OCI-LY7 (cell line): ENCODE results near the gene FYB2. TPM values are rescaled to one million over a fixed set of nuclear protein-coding genes. Genes with fewer than 3 reads are reported as not detected.

Experiments
- BruUV-seq: library from RNA; stranded (reverse); fragments of 400-500 nt; replicated peaks from 2 replicates; lab custom pipeline; 2021; lab: Mats Ljungman, UMichigan
- CTCF ChIA-PET: fragments of 300-600 bp; sonication (Branson Sonifier 250); formaldehyde crosslinking; loops from one replicate; lab custom pipeline; 2022; ENCODE audit warnings: antibody characterized with exemption; ENCODE audit not compliant: unreplicated experiment; lab: Charles Lee
- POLR2A ChIA-PET: fragments of 300-600 bp; sonication (Branson Sonifier 250); formaldehyde crosslinking; loops from one replicate; lab custom pipeline; 2022; ENCODE audit warnings: antibody characterized with exemption; lab: Charles Lee
- DNase-seq: peaks from one replicate; pipeline ENCODE4 v3.0.0-alpha.2; 2015; ENCODE audit warnings: low spot score
- H2AFZ ChIP-seq: fragments of 200-600 bp; sonication (generic), shearing (Covaris generic); 2 replicates; pipeline ENCODE4 v1.6.1; 2014; ENCODE audit warnings: mild to moderate bottlenecking, antibody characterized with exemption, low read length, moderate library complexity
- H3K27ac ChIP-seq: fragments of 200-600 bp; sonication (generic); 2 replicates; pipeline ENCODE4 v1.5.1; 2014; ENCODE audit warnings: mixed run types, low read depth, mild to moderate bottlenecking, moderate library complexity, low read length, inconsistent platforms; ENCODE audit not compliant: poor library complexity, severe bottlenecking
- H3K36me3 ChIP-seq: fragments of 200-600 bp; sonication (generic); 2 replicates; pipeline ENCODE4 v1.6.1; 2014; ENCODE audit warnings: mild to moderate bottlenecking, antibody characterized with exemption, low read length, moderate library complexity, mixed read lengths; ENCODE audit not compliant: insufficient read depth
- H3K4me1 ChIP-seq: fragments of 200-600 bp; sonication (generic); 2 replicates; pipeline ENCODE4 v1.5.1; 2014; ENCODE audit warnings: mild to moderate bottlenecking, low read length; ENCODE audit not compliant: insufficient read depth, poor library complexity, severe bottlenecking
- H3K4me2 ChIP-seq: fragments of 200-600 bp; sonication (generic); 2 replicates; pipeline ENCODE4 v1.6.1; 2014; ENCODE audit warnings: mild to moderate bottlenecking, low read length
- H3K4me3 ChIP-seq: fragments of 200-600 bp; sonication (generic); 2 replicates; pipeline ENCODE4 v1.5.1; 2014; ENCODE audit warnings: mild to moderate bottlenecking, low read depth, low read length; ENCODE audit not compliant: poor library complexity, severe bottlenecking
- H3K79me2 ChIP-seq: fragments of 200-600 bp; sonication (generic); 2 replicates; pipeline ENCODE4 v1.6.1; 2016; ENCODE audit warnings: low read depth, mild to moderate bottlenecking, low read length, moderate library complexity, mixed read lengths; ENCODE audit not compliant: insufficient read depth
- H3K9me2 ChIP-seq: fragments of 200-600 bp; sonication (generic); 2 replicates; pipeline ENCODE4 v1.6.1; 2016; ENCODE audit warnings: mild to moderate bottlenecking, low read length, mixed read lengths; ENCODE audit not compliant: insufficient read depth
- H3K9me3 ChIP-seq: fragments of 200-600 bp; sonication (generic); 2 replicates; pipeline ENCODE4 v1.6.1; 2014; ENCODE audit warnings: mild to moderate bottlenecking, mixed run types, low read length, mixed read lengths
- H4K20me1 ChIP-seq: fragments of 200-600 bp; sonication (generic); 2 replicates; pipeline ENCODE4 v1.6.1; 2014; ENCODE audit warnings: mild to moderate bottlenecking, antibody characterized with exemption, low read length, moderate library complexity, mixed read lengths; ENCODE audit not compliant: insufficient read depth
- EZH2phosphoT487 ChIP-seq: fragments of 200-600 bp; sonication (generic); IDR thresholded peaks from 2 replicates; pipeline ENCODE4 v1.6.1; 2018; ENCODE audit warnings: low read depth, borderline replicate concordance, mild to moderate bottlenecking, mixed run types, antibody characterized with exemption, low read length, moderate library complexity, mixed read lengths
- intact Hi-C: fragments of 100-400 bp; cut with micrococcal nuclease; formaldehyde crosslinking; loops from one replicate; pipeline ENCODE4 v1.10.0; 2022; ENCODE audit not compliant: unreplicated experiment
- total RNA-seq, 2 experiments: library from RNA; depleted of rRNA in 1 of 2; stranded (reverse); fragments of >200 nt in 1 of 2; shearing (Covaris generic) in 1 of 2; gene quantifications; 2 replicates each; pipeline ENCODE4 v1.2.3, GENCODE V29; 2014 to 2022
- TF ChIP-seq, protein P1 (sequence below): fragments of 200-600 bp; sonication (generic); conservative IDR thresholded peaks from 2 replicates; pipeline ENCODE4 v1.5.1; 2014; ENCODE audit warnings: mild to moderate bottlenecking, antibody characterized with exemption, low read length, moderate library complexity, mixed read lengths

Gene FYB2
- total RNA-seq, 2 experiments from 2014 or later: not detected

DNA sequence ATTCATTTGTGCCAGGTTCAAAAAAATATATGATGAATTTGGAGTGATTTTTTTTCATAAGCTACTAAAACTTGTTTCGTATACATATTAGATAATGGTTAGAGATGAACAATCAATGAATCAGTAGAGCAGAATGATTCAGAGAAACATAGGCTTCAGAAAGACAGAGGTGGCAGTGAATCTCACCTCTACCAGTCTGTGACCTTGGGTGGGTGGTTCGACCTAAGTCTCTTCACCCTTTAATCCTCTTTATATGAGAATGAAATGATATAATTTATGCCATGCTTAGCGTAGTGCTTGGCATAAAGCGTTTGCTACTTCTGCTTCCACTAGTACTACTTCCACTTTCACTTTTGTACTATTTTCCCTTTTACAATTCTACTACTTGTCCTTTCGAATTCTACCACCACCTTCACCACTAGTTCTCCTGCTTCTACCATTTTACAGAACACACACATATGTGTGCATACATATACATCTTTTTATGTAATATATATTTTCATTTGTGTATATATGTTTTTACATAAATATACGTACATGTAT is 45.1 kb downstream of the FYB2 start:
- H3K79me2 ChIP-seq: no peaks in the 10 kb centered on the region
- no peaks in the 10 kb centered on the region for H3K36me3 ChIP-seq
- H3K4me1 ChIP-seq: no peaks in the 10 kb centered on the region
- H3K4me2 ChIP-seq: peak overlapping the region; percentile 20; the same call in 1 of the 2 replicates
- H2AFZ ChIP-seq: no peak overlapping the region
- no peak for DNase-seq
- no peak overlapping the region for H3K27ac ChIP-seq
- H3K9me3 ChIP-seq: no peaks in the 10 kb centered on the region
- CTCF ChIA-PET: no interaction called here
- TF ChIP-seq, protein P1, sequence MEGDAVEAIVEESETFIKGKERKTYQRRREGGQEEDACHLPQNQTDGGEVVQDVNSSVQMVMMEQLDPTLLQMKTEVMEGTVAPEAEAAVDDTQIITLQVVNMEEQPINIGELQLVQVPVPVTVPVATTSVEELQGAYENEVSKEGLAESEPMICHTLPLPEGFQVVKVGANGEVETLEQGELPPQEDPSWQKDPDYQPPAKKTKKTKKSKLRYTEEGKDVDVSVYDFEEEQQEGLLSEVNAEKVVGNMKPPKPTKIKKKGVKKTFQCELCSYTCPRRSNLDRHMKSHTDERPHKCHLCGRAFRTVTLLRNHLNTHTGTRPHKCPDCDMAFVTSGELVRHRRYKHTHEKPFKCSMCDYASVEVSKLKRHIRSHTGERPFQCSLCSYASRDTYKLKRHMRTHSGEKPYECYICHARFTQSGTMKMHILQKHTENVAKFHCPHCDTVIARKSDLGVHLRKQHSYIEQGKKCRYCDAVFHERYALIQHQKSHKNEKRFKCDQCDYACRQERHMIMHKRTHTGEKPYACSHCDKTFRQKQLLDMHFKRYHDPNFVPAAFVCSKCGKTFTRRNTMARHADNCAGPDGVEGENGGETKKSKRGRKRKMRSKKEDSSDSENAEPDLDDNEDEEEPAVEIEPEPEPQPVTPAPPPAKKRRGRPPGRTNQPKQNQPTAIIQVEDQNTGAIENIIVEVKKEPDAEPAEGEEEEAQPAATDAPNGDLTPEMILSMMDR: no peak
- no peak for TF ChIP-seq EZH2phosphoT487
- no peaks in the 10 kb centered on the region for H4K20me1 ChIP-seq
- BruUV-seq: no TSS peak
- POLR2A ChIA-PET: interaction anchor here (0.5 kb wide), 1 partner anchor 1006 kb away, joined by 4 read pairs; no protein-coding TSS in a partner anchor
- intact Hi-C loops: no loop called here
- no peaks in the 10 kb centered on the region for H3K9me2 ChIP-seq
- no peak overlapping the region for H3K4me3 ChIP-seq

DNA sequence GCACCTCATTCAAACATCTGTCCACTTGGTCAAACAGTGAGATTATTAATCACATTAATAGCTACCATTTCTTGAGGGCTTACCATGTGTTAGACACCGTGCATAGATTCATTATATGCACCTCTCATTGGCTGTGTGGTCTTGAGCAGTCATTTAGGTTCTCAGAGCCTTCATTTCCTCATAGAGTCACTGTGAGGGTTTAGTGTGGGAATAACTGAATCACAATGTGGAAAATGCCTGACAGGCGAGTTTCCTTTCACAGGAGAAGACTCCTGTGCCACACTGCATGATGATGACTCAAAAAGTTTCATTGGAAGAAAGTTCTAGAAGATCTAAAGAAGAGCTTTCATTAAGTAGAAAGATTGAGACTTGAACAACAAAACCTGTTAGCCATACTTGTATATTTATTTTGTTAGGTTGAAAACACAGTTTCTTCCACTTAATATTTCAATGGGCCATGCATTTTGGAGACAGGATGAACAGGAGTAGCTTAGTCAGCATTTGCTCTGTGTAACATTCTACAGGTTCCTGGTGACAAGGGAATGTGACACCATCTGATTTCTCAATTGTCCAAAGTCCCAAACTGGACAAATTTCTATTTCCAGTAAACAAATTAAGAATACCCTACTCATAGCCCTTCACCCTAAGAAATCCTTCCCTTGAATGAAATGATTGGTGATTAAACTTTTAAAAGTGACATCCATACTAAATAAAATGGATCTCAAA is 45.7 kb downstream of the FYB2 start:
- POLR2A ChIA-PET: interaction anchor here (0.5 kb wide), 1 partner anchor 1005 kb away, joined by 4 read pairs; no protein-coding TSS in a partner anchor

More for the DNA sequence above, 45.7 kb downstream of the FYB2 start:
- DNase-seq: no peak
- H3K9me2 ChIP-seq: no peaks in the 10 kb centered on the region
- no peaks in the 10 kb centered on the region for H3K36me3 ChIP-seq
- no peaks in the 10 kb centered on the region for H3K4me1 ChIP-seq
- TF ChIP-seq, protein P1: no peak
- no peak for TF ChIP-seq EZH2phosphoT487
- CTCF ChIA-PET: no interaction called here
- H3K9me3 ChIP-seq: no peaks in the 10 kb centered on the region
- no peaks in the 10 kb centered on the region for H3K79me2 ChIP-seq
- intact Hi-C loops: no loop called here
- BruUV-seq: no TSS peak
- no peaks in the 10 kb centered on the region for H4K20me1 ChIP-seq
- no peak overlapping the region for H2AFZ ChIP-seq
- no peak overlapping the region for H3K27ac ChIP-seq
- H3K4me3 ChIP-seq: no peak overlapping the region
- H3K4me2 ChIP-seq: no peak overlapping the region
